ENCODE data around the gene CCDC110.

The CCDC110 gene

DNA sequence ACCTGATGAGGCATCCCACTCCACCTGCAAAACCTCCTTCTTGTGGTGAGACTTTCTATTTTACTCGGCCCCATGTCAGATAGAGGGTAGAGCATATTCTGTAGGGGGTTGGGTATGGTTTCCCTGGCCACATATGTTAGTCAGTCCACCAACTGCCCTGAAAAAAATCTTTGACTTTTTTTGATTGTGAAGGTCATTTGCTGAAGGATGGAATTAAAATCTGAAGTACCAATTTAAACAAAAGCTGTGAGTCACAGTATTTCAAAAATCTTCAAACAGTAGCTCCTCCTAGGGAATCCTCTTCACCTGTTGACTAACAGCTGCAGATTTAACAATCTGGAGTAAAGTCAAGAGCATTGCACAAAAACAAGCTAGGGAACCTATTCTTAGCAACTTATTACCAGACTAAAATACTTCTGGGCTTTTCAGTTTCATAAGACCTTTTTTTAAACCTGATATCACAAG lies 8.0 kb upstream of the CCDC110 start:
- no peak for ATAC-seq
- TF ChIP-seq, protein P1, sequence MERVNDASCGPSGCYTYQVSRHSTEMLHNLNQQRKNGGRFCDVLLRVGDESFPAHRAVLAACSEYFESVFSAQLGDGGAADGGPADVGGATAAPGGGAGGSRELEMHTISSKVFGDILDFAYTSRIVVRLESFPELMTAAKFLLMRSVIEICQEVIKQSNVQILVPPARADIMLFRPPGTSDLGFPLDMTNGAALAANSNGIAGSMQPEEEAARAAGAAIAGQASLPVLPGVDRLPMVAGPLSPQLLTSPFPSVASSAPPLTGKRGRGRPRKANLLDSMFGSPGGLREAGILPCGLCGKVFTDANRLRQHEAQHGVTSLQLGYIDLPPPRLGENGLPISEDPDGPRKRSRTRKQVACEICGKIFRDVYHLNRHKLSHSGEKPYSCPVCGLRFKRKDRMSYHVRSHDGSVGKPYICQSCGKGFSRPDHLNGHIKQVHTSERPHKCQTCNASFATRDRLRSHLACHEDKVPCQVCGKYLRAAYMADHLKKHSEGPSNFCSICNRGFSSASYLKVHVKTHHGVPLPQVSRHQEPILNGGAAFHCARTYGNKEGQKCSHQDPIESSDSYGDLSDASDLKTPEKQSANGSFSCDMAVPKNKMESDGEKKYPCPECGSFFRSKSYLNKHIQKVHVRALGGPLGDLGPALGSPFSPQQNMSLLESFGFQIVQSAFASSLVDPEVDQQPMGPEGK (CRISPR knock-in tag; IDR thresholded peaks at IDR 0.05; ENCODE audit: borderline replicate concordance) = no peak
- TF ChIP-seq, protein P2, sequence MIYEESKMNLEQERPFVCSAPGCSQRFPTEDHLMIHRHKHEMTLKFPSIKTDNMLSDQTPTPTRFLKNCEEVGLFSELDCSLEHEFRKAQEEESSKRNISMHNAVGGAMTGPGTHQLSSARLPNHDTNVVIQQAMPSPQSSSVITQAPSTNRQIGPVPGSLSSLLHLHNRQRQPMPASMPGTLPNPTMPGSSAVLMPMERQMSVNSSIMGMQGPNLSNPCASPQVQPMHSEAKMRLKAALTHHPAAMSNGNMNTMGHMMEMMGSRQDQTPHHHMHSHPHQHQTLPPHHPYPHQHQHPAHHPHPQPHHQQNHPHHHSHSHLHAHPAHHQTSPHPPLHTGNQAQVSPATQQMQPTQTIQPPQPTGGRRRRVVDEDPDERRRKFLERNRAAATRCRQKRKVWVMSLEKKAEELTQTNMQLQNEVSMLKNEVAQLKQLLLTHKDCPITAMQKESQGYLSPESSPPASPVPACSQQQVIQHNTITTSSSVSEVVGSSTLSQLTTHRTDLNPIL (CRISPR knock-in tag; IDR thresholded peaks at IDR 0.05; ENCODE audit: low read depth) = no peak
- TF ChIP-seq ZNF70 (CRISPR knock-in tag; IDR thresholded peaks at IDR 0.05) (no peak), ISL1 (CRISPR knock-in tag; IDR thresholded peaks at IDR 0.05) (no peak), ZNF8 (CRISPR knock-in tag; IDR thresholded peaks at IDR 0.05) (no peak), ZFP3 (CRISPR knock-in tag; IDR thresholded peaks at IDR 0.05) (no peak), PPARA (CRISPR knock-in tag; IDR thresholded peaks at IDR 0.05; ENCODE audit: borderline replicate concordance) (no peak)

DNA sequence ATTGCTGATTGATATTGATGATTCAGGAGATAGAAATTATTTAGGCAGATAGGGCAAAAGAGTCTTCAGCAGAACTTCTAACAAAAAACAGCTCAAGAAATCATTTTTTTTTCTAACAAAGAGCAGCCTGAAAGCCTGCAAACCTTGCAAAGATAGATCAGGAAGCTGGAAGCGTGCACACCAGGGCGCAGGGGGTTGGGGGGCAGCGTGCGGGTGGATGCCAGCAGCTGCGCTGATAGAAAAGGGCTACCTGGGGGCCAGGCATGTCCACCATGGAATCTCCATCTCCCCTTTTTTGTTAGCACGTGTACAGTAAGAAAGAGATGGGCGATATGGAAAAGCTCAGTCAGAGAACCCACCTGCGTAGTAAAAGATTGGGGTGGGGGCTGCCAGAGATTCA lies 1.7 kb upstream of the CCDC110 start:
- no peak for ATAC-seq
- TF ChIP-seq, protein P1 (CRISPR knock-in tag; IDR thresholded peaks at IDR 0.05; ENCODE audit: borderline replicate concordance) = no peak
- TF ChIP-seq TOX (CRISPR knock-in tag; IDR thresholded peaks at IDR 0.05; ENCODE audit: borderline replicate concordance) = no peak
- TF ChIP-seq, protein P3, sequence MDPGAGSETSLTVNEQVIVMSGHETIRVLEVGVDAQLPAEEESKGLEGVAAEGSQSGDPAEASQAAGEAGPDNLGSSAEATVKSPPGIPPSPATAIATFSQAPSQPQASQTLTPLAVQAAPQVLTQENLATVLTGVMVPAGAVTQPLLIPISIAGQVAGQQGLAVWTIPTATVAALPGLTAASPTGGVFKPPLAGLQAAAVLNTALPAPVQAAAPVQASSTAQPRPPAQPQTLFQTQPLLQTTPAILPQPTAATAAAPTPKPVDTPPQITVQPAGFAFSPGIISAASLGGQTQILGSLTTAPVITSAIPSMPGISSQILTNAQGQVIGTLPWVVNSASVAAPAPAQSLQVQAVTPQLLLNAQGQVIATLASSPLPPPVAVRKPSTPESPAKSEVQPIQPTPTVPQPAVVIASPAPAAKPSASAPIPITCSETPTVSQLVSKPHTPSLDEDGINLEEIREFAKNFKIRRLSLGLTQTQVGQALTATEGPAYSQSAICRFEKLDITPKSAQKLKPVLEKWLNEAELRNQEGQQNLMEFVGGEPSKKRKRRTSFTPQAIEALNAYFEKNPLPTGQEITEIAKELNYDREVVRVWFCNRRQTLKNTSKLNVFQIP (CRISPR knock-in tag; IDR thresholded peaks at IDR 0.05; ENCODE audit: borderline replicate concordance, low read depth) = no peak
- no peak for TF ChIP-seq ZNF8 (CRISPR knock-in tag; IDR thresholded peaks at IDR 0.05)
- no peak for TF ChIP-seq CSDC2 (CRISPR knock-in tag; IDR thresholded peaks at IDR 0.05)
- TF ChIP-seq OSR1 (CRISPR knock-in tag; IDR thresholded peaks at IDR 0.05) = no peak
- TF ChIP-seq ARNTL (CRISPR knock-in tag; IDR thresholded peaks at IDR 0.05; ENCODE audit: borderline replicate concordance, low read depth) = no peak
- no peak for TF ChIP-seq ZFP3 (CRISPR knock-in tag; IDR thresholded peaks at IDR 0.05)

DNA sequence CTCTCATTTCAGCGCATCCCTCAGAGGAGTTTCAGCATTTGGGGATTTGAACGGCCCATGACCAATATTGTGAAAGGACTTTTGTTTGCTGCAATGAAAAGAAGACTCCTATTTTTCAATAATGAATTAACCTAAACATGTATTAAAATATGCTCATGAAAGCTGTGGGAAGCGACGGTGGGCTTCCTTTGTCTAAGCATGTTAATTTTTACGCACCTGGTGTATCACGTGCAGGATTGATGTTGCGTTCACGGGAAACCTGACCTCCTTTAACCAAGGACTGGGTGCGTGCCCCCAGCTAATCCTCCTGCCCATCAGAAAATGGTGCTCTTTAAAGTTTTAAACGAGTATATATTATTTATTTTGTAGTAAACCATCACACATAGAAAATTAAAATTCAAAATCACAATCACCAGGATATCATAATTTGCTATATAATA lies 590 bp upstream of the CCDC110 start:
- TF ChIP-seq, protein P4, sequence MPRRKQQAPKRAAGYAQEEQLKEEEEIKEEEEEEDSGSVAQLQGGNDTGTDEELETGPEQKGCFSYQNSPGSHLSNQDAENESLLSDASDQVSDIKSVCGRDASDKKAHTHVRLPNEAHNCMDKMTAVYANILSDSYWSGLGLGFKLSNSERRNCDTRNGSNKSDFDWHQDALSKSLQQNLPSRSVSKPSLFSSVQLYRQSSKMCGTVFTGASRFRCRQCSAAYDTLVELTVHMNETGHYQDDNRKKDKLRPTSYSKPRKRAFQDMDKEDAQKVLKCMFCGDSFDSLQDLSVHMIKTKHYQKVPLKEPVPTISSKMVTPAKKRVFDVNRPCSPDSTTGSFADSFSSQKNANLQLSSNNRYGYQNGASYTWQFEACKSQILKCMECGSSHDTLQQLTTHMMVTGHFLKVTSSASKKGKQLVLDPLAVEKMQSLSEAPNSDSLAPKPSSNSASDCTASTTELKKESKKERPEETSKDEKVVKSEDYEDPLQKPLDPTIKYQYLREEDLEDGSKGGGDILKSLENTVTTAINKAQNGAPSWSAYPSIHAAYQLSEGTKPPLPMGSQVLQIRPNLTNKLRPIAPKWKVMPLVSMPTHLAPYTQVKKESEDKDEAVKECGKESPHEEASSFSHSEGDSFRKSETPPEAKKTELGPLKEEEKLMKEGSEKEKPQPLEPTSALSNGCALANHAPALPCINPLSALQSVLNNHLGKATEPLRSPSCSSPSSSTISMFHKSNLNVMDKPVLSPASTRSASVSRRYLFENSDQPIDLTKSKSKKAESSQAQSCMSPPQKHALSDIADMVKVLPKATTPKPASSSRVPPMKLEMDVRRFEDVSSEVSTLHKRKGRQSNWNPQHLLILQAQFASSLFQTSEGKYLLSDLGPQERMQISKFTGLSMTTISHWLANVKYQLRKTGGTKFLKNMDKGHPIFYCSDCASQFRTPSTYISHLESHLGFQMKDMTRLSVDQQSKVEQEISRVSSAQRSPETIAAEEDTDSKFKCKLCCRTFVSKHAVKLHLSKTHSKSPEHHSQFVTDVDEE (CRISPR knock-in tag; IDR thresholded peaks at IDR 0.05) = no peak
- no peak for TF ChIP-seq ZFP3 (CRISPR knock-in tag; IDR thresholded peaks at IDR 0.05)
- no peak for TF ChIP-seq ZFP30 (CRISPR knock-in tag; IDR thresholded peaks at IDR 0.05)
- no peak for TF ChIP-seq TOX (CRISPR knock-in tag; IDR thresholded peaks at IDR 0.05; ENCODE audit: borderline replicate concordance)
- TF ChIP-seq, protein P3 (CRISPR knock-in tag; IDR thresholded peaks at IDR 0.05; ENCODE audit: borderline replicate concordance, low read depth) = no peak
- TF ChIP-seq, protein P1 (CRISPR knock-in tag; IDR thresholded peaks at IDR 0.05; ENCODE audit: borderline replicate concordance) = no peak
- TF ChIP-seq CSDC2 (CRISPR knock-in tag; IDR thresholded peaks at IDR 0.05) = no peak
- no peak for TF ChIP-seq ISL1 (CRISPR knock-in tag; IDR thresholded peaks at IDR 0.05)
- no peak for TF ChIP-seq BACH2 (CRISPR knock-in tag; IDR thresholded peaks at IDR 0.05; ENCODE audit: borderline replicate concordance)
- TF ChIP-seq ZNF8 (CRISPR knock-in tag; IDR thresholded peaks at IDR 0.05) = no peak
- no peak for TF ChIP-seq RARB (CRISPR knock-in tag; IDR thresholded peaks at IDR 0.05)
- no peak for TF ChIP-seq ARNTL (CRISPR knock-in tag; IDR thresholded peaks at IDR 0.05; ENCODE audit: borderline replicate concordance, low read depth)
- TF ChIP-seq, protein P2 (CRISPR knock-in tag; IDR thresholded peaks at IDR 0.05; ENCODE audit: low read depth) = no peak
- TF ChIP-seq TCF4 (CRISPR knock-in tag; IDR thresholded peaks at IDR 0.05; ENCODE audit: borderline replicate concordance) = no peak
- TF ChIP-seq SNAI2 (CRISPR knock-in tag; IDR thresholded peaks at IDR 0.05) = no peak
- TF ChIP-seq ZC3H10 (CRISPR knock-in tag; IDR thresholded peaks at IDR 0.05) = no peak
- no peak for TF ChIP-seq GLIS3 (CRISPR knock-in tag; IDR thresholded peaks at IDR 0.05)
- TF ChIP-seq PPARA (CRISPR knock-in tag; IDR thresholded peaks at IDR 0.05; ENCODE audit: borderline replicate concordance) = no peak
- ATAC-seq = no peak
